GM23338 (cell line): ENCODE data around the gene TUBA3D. TPM values are rescaled to one million over a fixed set of nuclear protein-coding genes. Genes with fewer than 3 reads are reported as not detected.
"Not testable (repeated sequence)": the region's sequence is repeated elsewhere in the genome, so short reads cannot be mapped to it uniquely, and the experiment has no call there.

Source experiments
- ATAC-seq: fragments of 200-7000 bp; cut with Tn5 transposase; 3 replicates; pipeline ENCODE4 v1.9.1; 2020
- DNase-seq: peaks from one replicate; pipeline ENCODE4 v3.0.0-alpha.2; 2015; ENCODE audit warnings: low spot score
- H2AFZ ChIP-seq: fragments of 200-600 bp; sonication (generic); 2 replicates; pipeline ENCODE4 v1.8.0; 2016; ENCODE audit warnings: antibody characterized with exemption, mild to moderate bottlenecking, moderate library complexity
- H3F3A ChIP-seq: fragments of 200-600 bp; sonication (generic); replicated peaks from 2 replicates; pipeline ENCODE4 v1.8.0; 2017; ENCODE audit warnings: antibody characterized with exemption, mixed run types, low read depth
- H3K27ac ChIP-seq: fragments of 200-600 bp; sonication (generic); 2 replicates; pipeline ENCODE4 v1.6.1; 2016; ENCODE audit warnings: low read depth
- H3K27me3 ChIP-seq: fragments of 200-600 bp; sonication (generic); 2 replicates; pipeline ENCODE4 v1.8.0; 2016; ENCODE audit warnings: mild to moderate bottlenecking, mixed run types, moderate library complexity; ENCODE audit not compliant: insufficient read depth
- H3K36me3 ChIP-seq: fragments of 200-600 bp; sonication (generic); 2 replicates; pipeline ENCODE4 v1.8.0; 2016; ENCODE audit warnings: mild to moderate bottlenecking; ENCODE audit not compliant: insufficient read depth
- H3K4me1 ChIP-seq: fragments of 200-600 bp; sonication (generic); 2 replicates; pipeline ENCODE4 v1.8.0; 2016; ENCODE audit warnings: mild to moderate bottlenecking, moderate library complexity; ENCODE audit not compliant: insufficient read depth
- H3K4me2 ChIP-seq: fragments of 200-600 bp; sonication (generic); 2 replicates; pipeline ENCODE4 v1.7.1; 2017; ENCODE audit warnings: mixed run types
- H3K4me3 ChIP-seq: fragments of 200-600 bp; sonication (generic); 2 replicates; pipeline ENCODE4 v1.6.1; 2016; ENCODE audit warnings: mixed run types
- H3K79me2 ChIP-seq: fragments of 200-600 bp; sonication (generic); replicated peaks from 2 replicates; pipeline ENCODE4 v1.8.0; 2017; ENCODE audit warnings: mild to moderate bottlenecking; ENCODE audit not compliant: insufficient read depth
- H3K9me2 ChIP-seq: fragments of 200-600 bp; sonication (generic); 2 replicates; pipeline ENCODE4 v1.8.0; 2017; ENCODE audit not compliant: insufficient read depth
- H4K20me1 ChIP-seq: fragments of 200-600 bp; sonication (generic); replicated peaks from 2 replicates; pipeline ENCODE4 v1.8.0; 2017; ENCODE audit warnings: mild to moderate bottlenecking; ENCODE audit not compliant: insufficient read depth
- H3K27ac Mint-ChIP-seq: 2 replicates; pipeline ENCODE4 v1.8.0; 2020; ENCODE audit warnings: inconsistent platforms, mild to moderate bottlenecking, moderate library complexity, mixed read lengths
- H3K27me3 Mint-ChIP-seq: 3 replicates; pipeline ENCODE4 v1.8.0; 2022; ENCODE audit warnings: low read depth, mild to moderate bottlenecking, moderate library complexity, mixed read lengths, inconsistent platforms; ENCODE audit not compliant: insufficient read depth, poor library complexity
- H3K36me3 Mint-ChIP-seq: 3 replicates; pipeline ENCODE4 v1.8.0; 2021; ENCODE audit warnings: low read depth, mild to moderate bottlenecking, inconsistent platforms, moderate library complexity, mixed read lengths
- H3K4me1 Mint-ChIP-seq: 3 replicates; pipeline ENCODE4 v1.8.0; 2020; ENCODE audit warnings: mild to moderate bottlenecking, inconsistent platforms, mixed read lengths
- H3K4me3 Mint-ChIP-seq: 3 replicates; pipeline ENCODE4 v1.8.0; 2021; ENCODE audit warnings: moderate library complexity, mild to moderate bottlenecking, inconsistent platforms, mixed read lengths
- H3K9me3 Mint-ChIP-seq: 3 replicates; pipeline ENCODE4 v1.8.0; 2020; ENCODE audit warnings: moderate library complexity, mild to moderate bottlenecking, inconsistent platforms, mixed read lengths
- CREB1 ChIP-seq: fragments of 250-450 bp; sonication (Bioruptor Pico); IDR thresholded peaks from 2 replicates; pipeline ENCODE4 v1.5.0; 2020; ENCODE audit warnings: low read depth, mild to moderate bottlenecking, moderate library complexity
- CTCF ChIP-seq, 2 experiments: fragments of 200-600 bp in 1 of 2; sonication (generic) in 1 of 2; conservative IDR thresholded peaks; 2 replicates each; pipeline versions ENCODE4 v1.5.1 to v1.6.1; 2016 to 2017; ENCODE audit warnings: antibody characterized with exemption in 2 of 2, low read depth in 2 of 2, mild to moderate bottlenecking in 2 of 2, moderate library complexity in 1 of 2
- EZH2 ChIP-seq: fragments of 200-600 bp; sonication (generic); IDR thresholded peaks from one replicate; pipeline ENCODE4 v1.8.0; 2017; ENCODE audit warnings: antibody characterized with exemption, mild to moderate bottlenecking, low read depth; ENCODE audit not compliant: unreplicated experiment
- EZH2phosphoT487 ChIP-seq: fragments of 200-600 bp; sonication (generic); IDR thresholded peaks from one replicate; pipeline ENCODE4 v1.8.1; 2018; ENCODE audit warnings: antibody characterized with exemption; ENCODE audit not compliant: unreplicated experiment
- JUNB ChIP-seq: IDR thresholded peaks from one replicate; pipeline ENCODE4 v1.6.1; 2016; ENCODE audit warnings: antibody characterized with exemption; ENCODE audit not compliant: unreplicated experiment
- POLR2AphosphoS5 ChIP-seq: IDR thresholded peaks from 2 replicates; pipeline ENCODE4 v1.6.1; 2016; ENCODE audit warnings: antibody characterized with exemption, low read depth
- STAT1 ChIP-seq: IDR thresholded peaks from one replicate; pipeline ENCODE4 v1.6.1; 2016; ENCODE audit warnings: antibody characterized with exemption; ENCODE audit not compliant: unreplicated experiment
- ZNF114 ChIP-seq: fragments of 250-450 bp; sonication (Bioruptor Pico); IDR thresholded peaks from 2 replicates; pipeline ENCODE4 v1.5.0; 2020; ENCODE audit warnings: mild to moderate bottlenecking, moderate library complexity
- ZNF331 ChIP-seq: fragments of 250-450 bp; sonication (Bioruptor Pico); IDR thresholded peaks from 2 replicates; pipeline ENCODE4 v1.5.0; 2020; ENCODE audit warnings: low read depth, mild to moderate bottlenecking, moderate library complexity
- polyA plus RNA-seq: library from polyadenylated mRNA; unstranded; fragments of >200 nt; fragmentation: Nextera tagmentation; extraction: Ambion mirVana; gene quantifications from 2 replicates; pipeline ENCODE4 v1.2.1, GENCODE V29; 2016
- total RNA-seq: library from RNA; depleted of rRNA; stranded (reverse); fragments of >200 nt; shearing (Covaris generic); gene quantifications from 2 replicates; pipeline ENCODE4 v1.2.3, GENCODE V29; 2014
- TF ChIP-seq, protein P1 (sequence below): IDR thresholded peaks from 2 replicates; pipeline ENCODE4 v1.6.1; 2016; ENCODE audit warnings: antibody characterized with exemption

The TUBA3D gene
- total and polyA plus RNA-seq, 2 experiments from 2014 or later, result 0.27 TPM; not detected in 1

DNA sequence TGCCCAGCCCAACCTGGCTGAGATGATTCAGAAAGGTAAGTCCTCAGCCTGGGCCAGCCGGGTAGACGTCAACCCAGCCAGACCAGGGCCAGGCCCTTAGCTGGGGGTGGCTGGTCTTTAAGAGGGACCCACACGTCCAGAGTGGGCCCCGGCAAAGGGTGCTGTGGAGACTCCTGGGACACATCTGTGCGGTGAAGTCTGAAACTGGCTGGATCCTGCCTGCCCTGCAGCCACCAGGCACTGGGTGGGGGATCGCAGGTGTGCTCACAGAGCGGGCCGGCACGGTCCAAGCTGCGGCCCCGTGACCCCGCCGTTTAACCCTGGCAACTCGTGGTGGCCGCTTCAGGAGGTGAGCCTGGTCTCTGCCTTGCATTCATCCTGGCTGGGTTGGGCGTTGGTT is 41.9 kb downstream of the TUBA3D start:
- not testable (repeated sequence) for H3K4me3 Mint-ChIP-seq, H3K36me3 ChIP-seq, H3K9me2 ChIP-seq

DNA sequence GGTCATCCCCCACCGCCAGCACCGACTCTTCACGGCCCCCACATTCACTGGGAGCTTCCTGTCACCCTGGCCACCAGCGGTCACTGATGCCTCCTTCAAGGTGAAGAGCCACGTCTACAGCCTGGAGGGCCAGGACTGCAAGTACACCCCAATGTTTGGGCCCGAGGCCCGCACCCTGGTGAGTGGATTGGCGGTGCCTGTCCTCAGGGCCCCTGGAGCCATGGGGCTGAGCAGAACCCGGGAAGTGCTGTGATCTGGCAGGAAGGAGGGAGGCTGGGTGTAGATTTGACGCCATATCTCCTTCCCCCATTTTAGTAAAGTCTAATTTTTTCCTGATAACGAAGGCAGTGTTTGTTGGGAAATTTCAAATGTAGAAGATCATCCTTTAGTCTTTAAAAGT is 42.6 kb downstream of the TUBA3D start:
- H3K36me3 Mint-ChIP-seq, result peaks cover 38% of the 10 kb centered on the region
- H3K9me2 ChIP-seq, H3K27me3 ChIP-seq, H3K27me3 Mint-ChIP-seq, H3K4me2 ChIP-seq, H3K27ac Mint-ChIP-seq, H3K4me1 Mint-ChIP-seq, ATAC-seq, H3K9me3 Mint-ChIP-seq, H3K4me1 ChIP-seq, H3K4me3 ChIP-seq, H4K20me1 ChIP-seq, H3K36me3 ChIP-seq, H3F3A ChIP-seq, H2AFZ ChIP-seq, H3K4me3 Mint-ChIP-seq, H3K79me2 ChIP-seq, H3K27ac ChIP-seq, DNase-seq: not testable (repeated sequence)

More for the DNA sequence above, 41.9 kb downstream of the TUBA3D start:
- H3F3A ChIP-seq, H3K4me1 ChIP-seq, H2AFZ ChIP-seq, H3K4me2 ChIP-seq, H3K27ac ChIP-seq, DNase-seq, H3K4me3 ChIP-seq, H3K27ac Mint-ChIP-seq, H3K27me3 Mint-ChIP-seq, H3K79me2 ChIP-seq, H3K4me1 Mint-ChIP-seq, H3K9me3 Mint-ChIP-seq, ATAC-seq, H3K27me3 ChIP-seq, H4K20me1 ChIP-seq: not testable (repeated sequence)
- H3K36me3 Mint-ChIP-seq, result peaks cover 38% of the 10 kb centered on the region

GRCh38 chr2:131519466-131519865 is 43.5 kb downstream of the TUBA3D start:
- H3K4me2 ChIP-seq, result no peak overlapping the region
- no peak overlapping the region for H3K27ac Mint-ChIP-seq

GRCh38 chr2:131519871-131520470 is 44.1 kb downstream of the TUBA3D start:
- H4K20me1 ChIP-seq, H3K27me3 ChIP-seq, H3K27ac Mint-ChIP-seq, ATAC-seq, H3K4me3 ChIP-seq, H3F3A ChIP-seq, H3K36me3 ChIP-seq, H3K27ac ChIP-seq, H3K4me1 ChIP-seq, H3K4me2 ChIP-seq, H3K4me1 Mint-ChIP-seq, H2AFZ ChIP-seq, H3K79me2 ChIP-seq, H3K9me2 ChIP-seq, H3K4me3 Mint-ChIP-seq, H3K27me3 Mint-ChIP-seq, H3K9me3 Mint-ChIP-seq, DNase-seq: not testable (repeated sequence)
- peaks cover 33% of the 10 kb centered on the region for H3K36me3 Mint-ChIP-seq

More at GRCh38 chr2:131519466-131519865, 43.5 kb downstream of the TUBA3D start:
- H3K9me3 Mint-ChIP-seq, result no peaks in the 10 kb centered on the region
- Histone ChIP-seq H3K27me3 (no peaks in the 10 kb centered on the region), H3K27ac (no peak overlapping the region), H3K4me3 (no peak overlapping the region), H3K36me3 (no peaks in the 10 kb centered on the region), H2AFZ (no peak overlapping the region), H3K79me2 (no peaks in the 10 kb centered on the region), H4K20me1 (no peaks in the 10 kb centered on the region), H3K9me2 (no peaks in the 10 kb centered on the region), H3K4me1 (no peaks in the 10 kb centered on the region), H3F3A (no peaks in the 10 kb centered on the region)
- peaks cover 33% of the 10 kb centered on the region for H3K36me3 Mint-ChIP-seq
- H3K4me1 Mint-ChIP-seq, result peaks cover 3% of the 10 kb centered on the region; the same call in 1 of the 3 replicates
- no peak overlapping the region for H3K4me3 Mint-ChIP-seq
- TF ChIP-seq POLR2AphosphoS5, result no peak
- TF ChIP-seq CTCF (conservative IDR thresholded peaks at IDR 0.05; ENCODE audit: low read depth in 2 of 2), result no peak
- TF ChIP-seq, protein P1, sequence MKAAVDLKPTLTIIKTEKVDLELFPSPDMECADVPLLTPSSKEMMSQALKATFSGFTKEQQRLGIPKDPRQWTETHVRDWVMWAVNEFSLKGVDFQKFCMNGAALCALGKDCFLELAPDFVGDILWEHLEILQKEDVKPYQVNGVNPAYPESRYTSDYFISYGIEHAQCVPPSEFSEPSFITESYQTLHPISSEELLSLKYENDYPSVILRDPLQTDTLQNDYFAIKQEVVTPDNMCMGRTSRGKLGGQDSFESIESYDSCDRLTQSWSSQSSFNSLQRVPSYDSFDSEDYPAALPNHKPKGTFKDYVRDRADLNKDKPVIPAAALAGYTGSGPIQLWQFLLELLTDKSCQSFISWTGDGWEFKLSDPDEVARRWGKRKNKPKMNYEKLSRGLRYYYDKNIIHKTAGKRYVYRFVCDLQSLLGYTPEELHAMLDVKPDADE, result no peak
- no peak for TF ChIP-seq STAT1
- no peak for TF ChIP-seq ZNF331 (CRISPR knock-in tag)
- no peak for TF ChIP-seq EZH2phosphoT487
- no peak for TF ChIP-seq EZH2
- TF ChIP-seq JUNB, result no peak
- TF ChIP-seq ZNF114, result no peak
- TF ChIP-seq CREB1 (CRISPR knock-in tag), result no peak
- H3K27me3 Mint-ChIP-seq, result no peaks in the 10 kb centered on the region
- no peak for ATAC-seq
- DNase-seq, result no peak
